HG03457 (cell line): ENCODE data around the gene JMJD7.
"Not testable (repeated sequence)": the region's sequence is repeated elsewhere in the genome, so short reads cannot be mapped to it uniquely, and the experiment has no call there.

Experiments
- ATAC-seq: cut with Tn5 transposase; IDR thresholded peaks from one replicate; pipeline ENCODE4 v1.9.1; 2021; ENCODE audit warnings: moderate number of reproducible peaks; ENCODE audit not compliant: unreplicated experiment

Gene JMJD7

DNA sequence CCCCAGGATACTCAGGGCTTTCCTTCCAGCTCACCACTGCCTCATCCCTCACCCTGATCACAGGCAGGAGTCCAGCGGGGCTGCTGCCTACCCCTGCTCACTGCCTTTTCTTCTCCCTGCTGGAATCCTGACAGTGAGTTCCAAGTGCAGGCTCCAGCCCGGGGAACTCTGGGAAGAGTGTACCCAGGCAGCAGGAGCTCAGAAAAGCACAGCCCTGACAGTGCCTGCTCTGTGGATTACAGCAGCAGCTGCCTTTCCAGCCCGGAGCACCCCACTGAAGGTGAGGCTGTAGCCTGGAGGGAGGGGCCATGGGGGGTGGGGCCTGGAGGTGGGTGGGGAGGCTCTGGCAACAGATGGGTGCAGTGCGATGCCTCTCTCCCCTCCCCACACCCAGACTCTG lies 6.1 kb upstream of the JMJD7 start:
- no peak for ATAC-seq

- ATAC-seq, result no peak
Measured at GRCh38 chr15:41822471-41822870, 5.4 kb upstream of the JMJD7 start.

- ATAC-seq, result no peak
Measured at GRCh38 chr15:41822957-41823356, 4.9 kb upstream of the JMJD7 start.

DNA sequence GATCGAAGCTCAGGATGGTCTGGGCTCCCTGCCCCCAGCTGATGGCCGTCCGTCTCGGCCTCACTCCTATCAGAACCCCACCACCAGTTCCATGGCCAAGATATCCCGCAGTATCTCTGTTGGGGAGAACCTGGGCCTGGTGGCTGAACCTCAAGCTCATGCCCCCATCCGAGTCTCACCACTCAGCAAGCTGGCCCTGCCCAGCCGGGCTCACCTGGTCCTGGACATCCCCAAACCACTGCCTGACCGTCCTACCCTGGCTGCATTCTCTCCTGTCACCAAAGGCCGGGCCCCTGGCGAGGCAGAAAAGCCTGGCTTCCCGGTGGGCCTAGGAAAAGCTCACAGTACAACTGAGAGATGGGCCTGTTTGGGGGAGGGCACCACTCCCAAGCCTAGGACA lies 4.4 kb upstream of the JMJD7 start:
- no peak for ATAC-seq

DNA sequence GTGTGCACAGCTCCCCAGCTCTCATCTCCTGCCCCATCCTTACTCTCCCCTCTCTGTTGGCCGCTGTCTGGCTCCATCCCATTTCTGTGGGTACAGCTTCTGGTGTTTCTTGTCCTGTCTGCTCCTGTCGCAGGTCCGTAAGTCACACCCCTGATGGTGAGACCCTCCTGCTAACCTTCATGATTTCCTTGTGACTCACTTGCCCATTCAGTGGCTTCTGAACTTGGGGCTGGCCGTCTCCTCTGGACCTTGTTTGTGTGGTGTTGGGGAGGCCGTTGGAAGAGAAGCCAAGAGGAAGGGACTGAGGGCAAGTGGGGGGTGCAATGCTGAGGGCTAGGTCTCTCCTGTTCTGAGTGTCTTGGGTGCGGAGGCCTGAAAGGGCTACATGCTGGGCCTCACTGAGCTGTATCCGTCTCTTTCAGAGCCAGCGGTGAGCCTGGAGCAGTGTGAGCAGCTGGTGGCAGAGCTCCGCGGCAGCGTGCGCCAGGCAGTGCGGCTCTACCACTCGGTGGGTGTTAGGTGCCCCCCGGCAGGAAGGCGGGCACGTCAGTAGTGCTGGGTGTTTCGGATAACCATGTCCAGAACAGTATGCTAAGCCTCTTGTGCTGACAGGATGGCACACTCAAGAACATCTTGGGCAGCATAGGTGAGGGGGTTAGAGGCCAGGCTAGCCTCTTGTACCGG lies 3.7 kb upstream of the JMJD7 start:
- ATAC-seq, result no peak

DNA sequence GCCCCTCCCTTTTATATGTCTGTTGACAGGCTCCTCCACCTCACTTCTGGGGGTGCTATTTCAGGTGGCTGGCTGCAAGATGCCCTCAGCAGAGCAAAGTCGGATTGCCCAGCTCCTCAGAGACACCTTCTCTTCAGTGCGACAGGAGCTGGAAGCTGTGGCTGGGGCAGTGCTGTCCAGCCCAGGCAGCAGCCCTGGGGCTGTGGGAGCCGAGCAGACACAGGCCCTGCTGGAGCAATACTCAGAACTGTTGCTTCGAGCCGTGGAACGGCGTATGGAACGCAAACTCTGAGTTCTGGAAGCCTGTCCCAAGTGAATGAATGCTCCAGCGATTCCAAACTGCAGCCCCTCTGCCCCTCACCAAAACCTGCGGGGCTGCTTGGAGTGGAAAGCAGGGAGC lies 2.7 kb upstream of the JMJD7 start:
- ATAC-seq, result no peak

DNA sequence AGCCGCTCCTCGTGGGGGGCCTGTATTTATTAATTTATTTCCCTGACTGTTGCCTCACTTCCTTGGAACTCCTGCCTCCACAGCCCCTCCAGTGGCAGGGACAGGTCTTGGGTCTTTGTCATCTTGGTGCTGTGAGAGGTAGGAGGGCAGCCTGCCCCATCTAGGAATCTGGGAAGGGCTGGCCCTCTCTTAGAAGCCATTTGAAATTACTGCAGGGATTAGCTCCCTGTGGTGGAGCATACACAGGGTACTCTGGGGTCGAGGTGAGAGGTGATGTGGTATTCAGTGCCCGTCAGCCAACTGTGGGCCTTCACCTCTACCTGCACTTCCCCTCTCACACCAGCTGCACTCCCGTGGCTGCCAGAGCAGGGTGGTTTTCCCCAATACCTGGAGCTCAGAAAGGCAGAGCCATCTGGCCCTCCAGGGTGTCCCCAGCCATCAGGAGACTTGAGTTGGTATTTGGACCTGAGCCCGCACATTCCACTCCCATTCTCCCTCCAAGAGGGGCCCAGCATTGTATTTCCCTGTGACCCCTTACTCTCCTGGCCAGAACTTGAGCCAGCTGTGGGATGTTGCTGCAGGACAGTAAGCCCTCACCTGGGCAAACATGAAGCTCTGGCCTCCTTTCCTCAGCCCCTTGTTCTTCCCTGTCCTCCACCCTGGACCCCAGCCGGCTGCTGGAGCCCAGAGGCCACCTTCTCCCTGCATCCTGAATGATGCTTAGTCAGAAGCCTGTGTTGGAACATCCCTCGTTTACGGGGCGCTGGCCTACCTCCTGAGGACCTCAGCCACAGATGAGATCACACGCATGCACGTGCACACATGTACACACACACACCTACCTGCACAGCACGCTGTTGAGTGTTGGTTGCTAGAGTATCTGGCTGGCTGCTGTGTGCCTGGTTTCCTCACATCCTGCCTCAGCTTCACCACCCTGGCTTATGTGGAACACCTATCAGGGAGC lies 2.0 kb upstream of the JMJD7 start:
- ATAC-seq, result no peak

GRCh38 chr15:41827290-41827879 lies 507 bp upstream of the JMJD7 start:
- ATAC-seq, result no peak

DNA sequence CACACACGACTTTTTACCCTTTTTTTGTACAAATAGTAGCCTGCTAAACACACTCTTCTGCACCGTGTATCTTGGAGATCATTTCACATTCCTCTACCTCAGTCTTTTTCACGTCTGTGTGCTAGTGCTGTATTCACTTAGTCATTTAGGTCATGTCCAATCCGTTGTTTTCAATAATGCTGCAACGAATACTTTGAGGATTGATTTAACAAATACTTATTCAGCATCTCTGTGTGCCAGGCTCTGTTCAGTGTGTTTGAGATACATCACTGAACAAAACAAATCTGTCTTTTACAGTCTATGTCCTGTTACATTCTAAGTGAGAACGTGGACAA lies 882 bp downstream of the JMJD7 start:
- ATAC-seq, result no peak

DNA sequence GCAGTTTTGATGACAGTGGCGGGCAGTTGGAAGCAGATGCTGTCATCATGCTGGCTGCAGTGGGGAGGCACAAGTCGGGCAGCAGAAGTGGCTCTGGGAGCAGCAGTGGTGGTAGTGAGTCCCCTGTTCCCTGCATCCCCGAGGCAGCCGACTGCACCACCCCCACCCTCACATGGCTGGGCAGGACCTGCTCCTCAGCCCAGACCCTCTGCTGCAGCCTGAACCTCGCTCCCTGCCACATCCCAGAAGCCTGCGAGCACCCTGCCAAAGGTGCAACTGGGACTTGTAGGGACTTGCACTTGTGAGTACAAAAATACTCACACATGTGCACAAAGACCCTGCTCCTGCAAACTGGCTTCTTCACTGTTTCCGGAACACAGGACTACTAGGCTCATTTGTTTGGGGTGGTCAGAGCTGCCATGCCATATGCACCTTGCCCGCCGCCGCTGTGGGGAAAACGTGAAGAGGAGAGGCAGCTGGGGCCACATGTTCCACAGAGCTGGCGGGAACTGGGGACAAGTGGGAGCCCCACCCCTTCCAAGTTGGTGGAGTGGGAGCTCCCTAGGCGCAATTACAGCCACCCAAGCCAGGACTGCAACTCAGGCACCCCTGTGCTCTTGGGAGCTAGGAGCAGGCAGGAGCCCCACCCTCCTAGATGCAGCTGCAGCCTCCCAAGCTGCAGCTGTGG lies 2.2 kb downstream of the JMJD7 start:
- no peak for ATAC-seq

- ATAC-seq, result not testable (repeated sequence)
Measured at GRCh38 chr15:41831291-41831690, 3.4 kb downstream of the JMJD7 start.

DNA sequence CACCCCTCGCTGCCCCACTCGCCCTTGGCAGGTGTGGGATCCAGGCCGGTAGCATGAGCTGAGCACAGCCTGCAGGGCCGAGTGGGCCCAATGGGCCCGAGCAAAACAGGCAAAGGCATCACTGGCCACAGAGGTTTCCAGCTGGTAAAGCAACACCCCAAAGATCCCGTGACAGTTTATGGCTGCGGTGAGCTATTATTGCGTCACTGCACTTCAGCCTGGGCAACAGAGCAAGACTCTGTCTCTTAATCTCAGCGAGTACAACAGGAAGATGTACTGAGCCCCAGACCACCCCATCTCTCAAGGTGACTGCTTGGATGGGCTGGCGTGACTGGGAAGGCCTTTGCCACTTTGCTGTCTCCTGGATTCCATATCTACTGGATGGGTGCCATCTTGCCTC lies 4.3 kb downstream of the JMJD7 start:
- ATAC-seq, result no peak

GRCh38 chr15:41832875-41833274 lies 5.0 kb downstream of the JMJD7 start:
- ATAC-seq, result no peak

GRCh38 chr15:41834096-41834495 lies 6.2 kb downstream of the JMJD7 start:
- ATAC-seq, result no peak

GRCh38 chr15:41836073-41836472 lies 8.2 kb downstream of the JMJD7 start:
- ATAC-seq, result no peak

- no peak for ATAC-seq
Measured at GRCh38 chr15:41836713-41837454, 9.0 kb downstream of the JMJD7 start.

DNA sequence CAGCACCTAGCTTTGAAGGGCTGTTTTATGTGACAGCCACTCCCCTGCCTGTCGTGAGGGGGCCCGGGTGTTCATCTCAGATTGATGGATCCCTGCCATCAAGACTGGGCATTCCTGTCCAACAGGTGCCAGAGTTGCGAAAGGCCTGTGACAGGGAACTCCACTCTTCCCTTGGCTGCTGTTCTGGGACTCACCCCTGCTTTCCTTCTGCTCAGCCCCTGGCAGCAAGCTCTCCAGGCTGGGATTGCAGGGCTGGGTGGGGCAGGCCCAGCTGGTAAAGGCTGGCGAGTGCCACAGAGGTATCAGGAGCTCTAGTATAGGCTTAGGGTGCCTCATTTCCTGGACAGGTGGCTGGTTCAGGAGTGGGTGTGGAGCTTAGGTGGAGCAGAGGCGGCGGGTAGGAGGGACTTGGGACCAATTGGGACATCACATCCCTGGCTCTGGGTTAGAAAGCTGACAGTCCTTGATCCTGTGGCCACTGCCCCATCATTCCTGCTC lies 10.6 kb downstream of the JMJD7 start, which contains the start of gene PLA2G4B:
PLA2G4B (plus strand) TSS at position 448 of the 498 bp plus-strand sequence. CDS start 67 bp downstream, outside the sequence.
- no peak for ATAC-seq

- no peak for ATAC-seq
Measured at GRCh38 chr15:41839781-41840491, 12.0 kb downstream of the JMJD7 start.

GRCh38 chr15:41840673-41841072 lies 12.8 kb downstream of the JMJD7 start:
- ATAC-seq, result no peak

DNA sequence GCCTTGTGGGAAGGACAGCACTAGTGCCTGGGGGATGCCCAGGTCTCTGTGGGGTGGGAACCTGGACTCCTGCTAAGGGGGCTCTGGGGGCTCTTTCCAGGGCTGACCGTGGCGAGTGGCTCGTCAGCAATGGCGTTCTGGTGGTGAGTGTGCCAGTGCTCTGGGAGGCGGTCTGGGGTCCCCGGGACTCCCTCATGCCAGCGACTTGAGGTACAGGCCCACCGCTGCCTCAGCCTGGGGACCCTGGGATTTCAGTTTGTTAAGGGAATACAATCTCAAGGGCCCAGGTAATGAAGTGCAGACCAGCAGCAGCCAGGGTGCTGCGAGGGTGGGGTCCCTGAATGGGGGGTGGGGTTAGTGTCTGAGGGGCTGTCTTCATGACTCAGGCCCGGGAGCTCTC lies 13.2 kb downstream of the JMJD7 start:
- no peak for ATAC-seq
